ENCODE results near the gene GAS2. TPM values are rescaled to one million over a fixed set of nuclear protein-coding genes. Genes with fewer than 3 reads are reported as not detected.
"Not testable (repeated sequence)": the region's sequence is repeated elsewhere in the genome, so short reads cannot be mapped to it uniquely, and the experiment has no call there.

GAS2 gene
- total RNA-seq (2014; rRNA removed; shearing (Covaris generic)), result 0.62 and 2.5 TPM in 2 replicates

- DNase-seq (ENCODE audit: low read depth), result peak; percentile 2
These were observed at the start of gene GAS2 for GRCh38 chr11:22666325-22666687. TSS of gene GAS2 (plus strand) at chr11:22666611. CDS start at chr11:22674870, 8,259 bp downstream.

- no peak for DNase-seq (ENCODE audit: low read depth)
These were observed 48.5 kb upstream of the GAS2 start for GRCh38 chr11:22617868-22618267.

- peak; percentile 77 for DNase-seq (ENCODE audit: low read depth)
These were observed 41.5 kb upstream of the GAS2 start for GRCh38 chr11:22624742-22625447.

- DNase-seq (ENCODE audit: low read depth), result peak; percentile 99
These were observed 40.7 kb upstream of the GAS2 start, which contains the start of gene FANCF for GRCh38 chr11:22625448-22626287. TSS of gene FANCF (minus strand) at chr11:22625823. CDS start at chr11:22625810, 13 bp downstream.

- DNase-seq (ENCODE audit: low read depth), result no peak
These were observed 39.7 kb upstream of the GAS2 start for GRCh38 chr11:22626573-22627239.

GRCh38 chr11:22627421-22627820 lies 39.0 kb upstream of the GAS2 start:
- DNase-seq (ENCODE audit: low read depth), result no peak

GRCh38 chr11:22633354-22633902 lies 33.0 kb upstream of the GAS2 start:
- DNase-seq (ENCODE audit: low read depth), result no peak

GRCh38 chr11:22634897-22635629 lies 31.3 kb upstream of the GAS2 start:
- peak; percentile 56 for DNase-seq (ENCODE audit: low read depth)

GRCh38 chr11:22635689-22636088 lies 30.7 kb upstream of the GAS2 start:
- DNase-seq (ENCODE audit: low read depth), result no peak

GRCh38 chr11:22640862-22641261 lies 25.5 kb upstream of the GAS2 start:
- no peak for DNase-seq (ENCODE audit: low read depth)

GRCh38 chr11:22641559-22641958 lies 24.9 kb upstream of the GAS2 start:
- DNase-seq (ENCODE audit: low read depth), result no peak

GRCh38 chr11:22652346-22652745 lies 14.1 kb upstream of the GAS2 start:
- not testable (repeated sequence) for DNase-seq (ENCODE audit: low read depth)

GRCh38 chr11:22656130-22656529 lies 10.3 kb upstream of the GAS2 start:
- DNase-seq (ENCODE audit: low read depth), result no peak

- DNase-seq (ENCODE audit: low read depth), result no peak
These were observed 9.2 kb upstream of the GAS2 start for GRCh38 chr11:22657101-22657694.

- no peak for DNase-seq (ENCODE audit: low read depth)
These were observed 6.6 kb upstream of the GAS2 start for GRCh38 chr11:22659783-22660182.

GRCh38 chr11:22666688-22667439 lies 453 bp downstream of the GAS2 start:
- no peak for DNase-seq (ENCODE audit: low read depth)

GRCh38 chr11:22668005-22668796 lies 1.8 kb downstream of the GAS2 start:
- no peak for DNase-seq (ENCODE audit: low read depth)

GRCh38 chr11:22669368-22669767 lies 3.0 kb downstream of the GAS2 start:
- no peak for DNase-seq (ENCODE audit: low read depth)

- peak; percentile 10 for DNase-seq (ENCODE audit: low read depth)
These were observed 4.4 kb downstream of the GAS2 start for GRCh38 chr11:22670830-22671229.
